NCI-H774 (cell line): ENCODE measurements around the gene ATP9B.
"Not testable (repeated sequence)": the region's sequence is repeated elsewhere in the genome, so short reads cannot be mapped to it uniquely, and the experiment has no call there.

Source experiments
- DNase-seq: peaks from one replicate; lab custom pipeline; 2025; lab: John Stamatoyannopoulos, UW

The ATP9B gene

DNA sequence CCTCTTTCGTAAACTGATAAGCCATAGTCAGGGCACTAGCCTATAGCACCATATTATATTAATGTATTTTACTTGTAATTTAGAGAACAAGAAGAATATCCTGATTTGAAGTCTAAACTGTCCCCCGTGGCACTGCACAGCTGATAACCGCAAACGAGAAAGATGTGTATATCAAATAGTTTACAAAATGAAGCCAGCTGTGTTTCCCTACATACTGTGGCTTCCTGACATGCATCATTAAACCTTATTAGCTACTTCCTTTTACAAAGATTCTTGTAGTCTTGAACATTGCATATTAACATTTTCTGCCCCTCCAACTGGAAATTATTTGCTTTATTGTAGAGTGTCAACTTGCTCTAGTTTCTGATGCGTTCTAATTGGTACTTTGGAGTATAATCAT lies 173.1 kb downstream of the ATP9B start:
- DNase-seq = no peak

GRCh38 chr18:79245517-79246001 lies 176.4 kb downstream of the ATP9B start:
- no peak for DNase-seq

DNA sequence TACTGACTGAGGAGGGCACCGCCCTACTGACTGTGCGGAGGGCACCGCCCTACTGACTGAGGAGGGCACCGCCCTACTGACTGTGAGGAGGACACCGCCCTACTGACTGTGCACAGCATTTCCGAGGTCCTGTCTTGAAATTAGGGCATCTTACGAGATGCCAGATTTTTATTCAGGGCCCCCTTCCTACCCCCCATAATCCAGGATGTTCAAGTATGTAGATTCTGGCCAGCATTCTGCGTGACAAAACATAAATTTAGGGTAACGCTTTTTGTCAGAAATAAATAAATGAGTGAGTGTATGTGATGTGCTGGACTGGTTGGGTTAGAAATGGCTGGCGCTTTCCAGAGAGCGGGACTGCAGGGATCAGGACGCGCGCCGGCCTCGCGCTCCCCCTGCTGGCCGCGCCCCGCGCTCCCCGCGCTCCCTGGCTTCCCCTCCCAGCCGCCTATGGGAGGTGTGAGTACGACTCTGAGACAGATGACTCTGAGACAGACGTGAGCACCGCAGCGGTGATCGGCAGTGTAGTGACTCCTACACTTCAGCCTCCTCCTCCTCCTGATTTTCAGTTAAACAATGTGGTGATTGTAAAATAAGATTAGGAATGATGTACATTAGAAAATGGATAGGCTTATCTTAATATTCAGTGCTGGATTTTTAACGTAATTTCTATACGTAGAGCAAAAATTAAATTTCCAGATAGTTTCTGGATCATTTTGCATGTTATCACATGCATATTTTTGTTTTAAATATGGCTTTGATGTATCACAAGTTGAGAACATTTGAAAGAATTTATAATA lies 177.3 kb downstream of the ATP9B start:
- no peak for DNase-seq

GRCh38 chr18:79248495-79249060 lies 179.4 kb downstream of the ATP9B start:
- no peak for DNase-seq

DNA sequence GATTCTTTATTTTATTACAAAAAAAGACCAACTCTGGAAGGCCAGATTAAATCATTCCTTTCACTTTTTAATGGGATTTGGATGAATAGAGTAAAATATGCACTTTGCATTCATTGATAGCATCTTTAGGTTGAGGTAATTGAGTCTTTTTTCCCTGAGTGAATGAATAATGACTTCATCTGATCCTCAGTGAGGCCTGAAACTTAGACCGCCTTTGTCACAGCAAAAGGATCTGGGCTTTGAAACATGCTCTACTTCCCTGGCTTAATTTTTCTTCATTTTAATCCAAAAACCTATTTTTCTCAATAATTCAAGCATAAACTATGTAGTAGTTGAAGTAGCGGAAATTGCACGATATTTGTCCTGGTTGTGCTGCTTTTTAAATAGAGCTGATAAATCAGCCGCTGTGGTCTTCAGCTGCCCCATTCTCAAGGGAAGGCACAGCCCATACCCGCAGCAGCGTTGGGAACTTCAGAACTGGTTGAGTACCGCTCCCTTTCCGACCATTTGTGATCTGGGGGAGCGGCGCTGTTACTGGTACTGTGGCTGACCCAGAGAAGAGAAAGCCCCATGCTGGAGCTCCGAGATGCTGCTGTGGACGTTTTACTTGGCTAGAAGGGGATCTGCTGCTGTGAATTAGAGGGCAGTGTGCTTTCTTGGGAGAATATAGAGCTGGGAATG lies 181.2 kb downstream of the ATP9B start:
- DNase-seq = no peak

DNA sequence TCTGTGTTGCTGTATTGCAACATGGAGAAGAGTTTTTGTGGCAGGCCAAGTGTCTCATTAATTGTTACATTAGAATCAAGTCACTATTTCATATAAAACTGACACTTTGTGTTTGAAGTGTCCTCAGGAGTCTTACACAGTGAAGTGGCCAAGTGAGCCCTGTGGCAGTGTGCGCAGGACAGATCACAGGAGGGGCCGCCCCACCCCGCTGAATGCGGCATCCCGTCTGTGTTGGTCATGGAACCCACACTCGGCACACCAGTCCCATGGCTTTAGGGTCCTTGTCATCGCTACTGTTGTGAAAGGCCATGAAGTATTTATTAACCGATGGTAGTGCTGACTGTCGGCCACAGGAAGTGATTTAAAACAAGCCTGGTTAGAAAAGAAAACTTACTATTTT lies 181.8 kb downstream of the ATP9B start:
- no peak for DNase-seq

DNA sequence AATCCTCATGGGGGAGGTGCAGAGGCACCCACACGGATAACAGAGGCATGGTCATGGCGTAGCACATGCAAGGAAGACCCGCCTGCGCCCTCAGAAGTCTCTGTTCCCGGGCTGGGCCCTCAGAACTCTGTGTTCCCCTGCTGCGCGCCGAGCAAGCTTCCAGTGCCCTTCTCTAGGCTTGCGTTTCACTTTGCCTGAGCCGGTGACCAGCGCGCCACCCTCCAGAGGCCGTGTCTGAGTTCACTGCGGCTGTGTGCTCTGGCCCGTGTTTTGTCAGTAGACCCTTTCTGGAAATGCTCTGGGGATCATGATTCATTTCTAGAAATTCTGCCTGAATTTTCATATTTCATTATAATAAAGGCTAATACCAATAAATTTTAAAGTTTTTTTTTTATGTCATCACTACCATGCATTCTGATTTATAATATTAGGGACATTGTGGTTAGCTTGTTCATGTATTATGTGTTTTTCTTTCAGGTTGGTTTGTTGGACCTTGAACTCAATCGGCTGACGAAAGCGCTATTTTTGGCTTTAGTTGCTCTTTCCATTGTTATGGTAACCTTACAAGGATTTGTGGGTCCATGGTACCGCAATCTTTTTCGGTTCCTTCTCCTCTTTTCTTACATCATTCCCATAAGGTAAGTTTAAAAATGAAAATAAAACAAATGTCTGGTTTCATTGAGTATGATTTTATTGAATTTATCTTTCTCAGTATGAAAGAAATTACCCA lies 183.9 kb downstream of the ATP9B start:
- no peak for DNase-seq

GRCh38 chr18:79257480-79257879 lies 188.3 kb downstream of the ATP9B start:
- DNase-seq = no peak

DNA sequence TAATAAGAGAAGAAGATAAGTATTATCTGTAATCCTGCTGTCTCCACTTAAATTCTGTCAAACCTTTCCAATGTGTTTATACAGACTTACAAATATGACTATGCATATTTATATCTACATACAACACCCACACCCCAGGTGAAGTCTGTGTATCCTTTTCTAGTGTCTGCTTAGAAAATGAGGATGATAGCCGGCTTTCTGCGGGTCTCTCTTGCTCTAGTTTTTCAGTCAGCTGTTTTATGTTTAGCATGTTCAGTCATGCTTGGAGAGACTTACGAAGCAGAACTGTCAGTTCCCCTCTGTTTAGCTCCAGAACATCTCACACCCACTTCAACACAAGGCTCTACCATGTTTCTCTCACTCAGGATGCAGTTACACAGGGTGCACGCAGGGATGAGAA lies 189.3 kb downstream of the ATP9B start:
- DNase-seq = no peak

- DNase-seq = no peak
These were observed 190.0 kb downstream of the ATP9B start for GRCh38 chr18:79259218-79259617.

GRCh38 chr18:79260023-79260422 lies 190.8 kb downstream of the ATP9B start:
- DNase-seq = no peak

GRCh38 chr18:79260510-79260909 lies 191.3 kb downstream of the ATP9B start:
- DNase-seq = no peak

DNA sequence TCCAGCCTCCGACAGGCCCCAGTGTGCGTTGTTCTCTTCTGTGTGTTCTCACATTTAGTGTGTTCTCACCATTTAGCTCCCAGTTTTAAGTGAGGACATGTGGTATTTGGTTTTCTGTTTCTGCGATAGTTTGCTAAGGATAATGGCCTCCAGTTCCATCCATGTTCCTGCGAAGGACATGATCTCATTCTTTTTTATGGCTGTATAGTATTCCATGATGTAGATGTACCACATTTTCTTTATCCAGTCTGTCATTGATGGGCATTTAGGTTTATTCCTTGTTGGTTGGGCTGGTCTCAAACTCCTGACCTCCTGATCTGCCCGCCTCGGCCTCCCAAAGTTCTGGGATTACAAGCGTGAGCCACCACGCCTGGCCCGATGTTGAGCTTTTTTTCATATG lies 195.9 kb downstream of the ATP9B start:
- DNase-seq = not testable (repeated sequence)

DNA sequence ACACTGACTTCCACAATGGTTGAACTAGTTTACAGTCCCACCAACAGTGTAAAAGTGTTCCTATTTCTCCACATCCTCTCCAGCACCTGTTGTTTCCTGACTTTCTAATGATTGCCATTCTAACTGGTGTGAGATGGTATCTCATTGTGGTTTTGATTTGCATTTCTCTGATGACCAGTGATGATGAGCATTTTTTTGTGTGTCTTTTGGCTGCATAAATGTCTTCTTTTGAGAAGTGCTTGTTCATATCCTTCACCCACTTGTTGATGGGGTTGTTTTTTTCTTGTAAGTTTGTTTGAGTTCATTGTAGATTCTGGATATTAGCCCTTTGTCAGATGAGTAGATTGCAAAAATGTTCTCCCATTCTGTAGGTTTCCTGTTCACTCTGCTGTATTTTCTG lies 202.6 kb downstream of the ATP9B start:
- not testable (repeated sequence) for DNase-seq

- DNase-seq = no peak
These were observed 203.7 kb downstream of the ATP9B start for GRCh38 chr18:79272916-79273315.

- no peak for DNase-seq
These were observed 205.6 kb downstream of the ATP9B start for GRCh38 chr18:79274823-79275222.

- no peak for DNase-seq
These were observed 206.3 kb downstream of the ATP9B start for GRCh38 chr18:79275461-79275860.

DNA sequence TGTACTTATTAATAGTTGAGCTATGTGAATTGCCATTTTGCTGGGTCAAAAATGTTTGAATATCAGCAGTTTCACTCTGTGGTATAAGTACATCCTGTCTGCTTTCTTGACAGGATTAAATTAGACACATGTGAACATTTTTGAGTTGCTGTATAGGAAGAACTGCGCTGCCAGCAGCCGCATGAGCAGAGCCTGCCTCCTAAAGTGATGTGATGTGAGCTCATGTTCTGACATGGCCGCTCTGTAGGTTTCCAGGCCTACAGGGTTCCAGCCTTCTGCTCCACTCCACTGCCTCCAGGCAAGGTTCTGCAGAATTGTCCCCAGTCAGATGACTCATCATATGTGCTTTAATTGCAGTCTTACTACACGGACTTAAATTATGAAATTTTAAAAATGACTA lies 206.8 kb downstream of the ATP9B start:
- no peak for DNase-seq

DNA sequence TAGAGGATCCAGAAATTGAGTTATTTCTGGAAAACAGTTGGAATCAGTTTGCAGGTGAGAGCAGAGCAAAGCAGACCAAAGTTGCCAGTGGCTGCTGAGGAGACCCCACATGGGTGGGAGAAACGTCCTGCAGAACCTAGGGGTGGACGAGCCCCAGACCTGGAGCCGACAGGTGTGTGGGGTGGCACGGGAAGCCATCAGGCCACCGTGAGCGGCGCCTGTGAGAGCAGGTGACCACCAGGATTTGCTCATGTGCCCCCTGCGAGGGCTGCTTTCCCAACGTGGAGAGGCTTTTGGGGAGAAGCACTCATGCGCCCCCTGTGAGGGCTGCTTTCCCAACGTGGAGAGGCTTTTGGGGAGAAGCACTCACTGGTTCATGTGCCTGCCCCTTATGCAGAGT lies 209.7 kb downstream of the ATP9B start:
- no peak for DNase-seq

DNA sequence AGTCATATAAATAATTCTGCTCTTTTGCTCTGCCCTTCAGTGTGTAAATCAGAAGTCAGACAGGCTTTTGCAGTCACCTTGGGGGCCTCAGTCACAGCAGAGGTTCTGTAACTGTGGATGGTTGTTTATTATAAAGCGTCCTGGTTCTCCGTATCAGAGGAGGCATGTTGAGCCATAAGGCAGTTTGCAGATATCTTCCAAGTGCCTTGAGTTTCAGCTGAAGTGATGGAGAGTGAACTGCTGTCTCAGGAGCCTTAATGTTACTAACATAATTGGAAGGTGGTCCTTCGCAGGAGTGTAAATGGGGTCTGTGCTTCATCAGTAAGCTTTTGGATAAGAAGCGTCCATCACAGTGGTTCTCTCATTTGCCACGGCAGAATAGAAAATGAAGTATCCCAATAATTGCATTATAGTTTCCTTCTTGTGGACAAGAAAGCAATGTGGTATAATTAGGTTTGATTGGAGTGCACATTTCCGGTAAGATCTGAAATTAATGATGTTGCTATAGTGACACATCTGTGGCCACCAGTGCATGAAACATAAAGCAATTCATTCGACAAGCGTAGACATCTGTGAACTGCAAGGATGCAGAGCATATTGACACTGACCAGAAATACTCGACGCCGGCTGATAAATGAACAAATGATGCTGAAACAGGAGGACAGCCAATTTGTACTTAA lies 214.1 kb downstream of the ATP9B start:
- peak; percentile 33 for DNase-seq

DNA sequence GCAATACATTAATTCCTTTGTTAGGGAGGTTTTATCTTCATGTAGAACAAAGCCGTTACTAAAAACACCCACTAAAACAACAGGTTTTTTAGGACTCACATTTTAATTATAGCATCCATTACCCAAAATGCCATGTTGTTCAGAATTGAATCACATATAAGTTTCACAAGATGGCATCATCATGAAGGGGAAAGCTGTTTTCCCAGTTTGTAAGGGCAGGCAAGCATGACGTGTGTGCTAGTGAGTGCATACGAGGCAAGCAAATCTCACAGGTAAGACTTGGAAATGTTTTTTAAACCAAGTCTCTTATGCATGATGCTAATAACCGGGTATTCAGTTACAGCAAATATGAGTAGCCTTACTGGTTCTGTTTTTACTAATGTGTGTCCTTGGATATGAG lies 214.7 kb downstream of the ATP9B start:
- no peak for DNase-seq

- not testable (repeated sequence) for DNase-seq
These were observed 216.0 kb downstream of the ATP9B start for GRCh38 chr18:79285191-79285590.
